ENCODE measurements around the gene BACH2.

BACH2 gene

GRCh38 chr6:90082847-90083246 is 213.8 kb downstream of the BACH2 start:
- Histone ChIP-seq H3K27me3 (ENCODE audit: control insufficient read depth, low read length) (no peaks in the 10 kb centered on the region), H3K9me3 (ENCODE audit: control insufficient read depth, insufficient read depth, low read length) (no peaks in the 10 kb centered on the region), H3K9me2 (replicated peaks; ENCODE audit: control insufficient read depth, low read length) (no peaks in the 10 kb centered on the region), H3K4me3 (ENCODE audit: low read length) (no peak overlapping the region), H4K20me1 (ENCODE audit: control insufficient read depth, insufficient read depth, low read depth, low read length) (peaks cover 45% of the 10 kb centered on the region), H3K27ac (ENCODE audit: low read depth, low read length) (no peak overlapping the region), H3F3A (ENCODE audit: control insufficient read depth, insufficient read depth) (peaks cover 42% of the 10 kb centered on the region), H3K79me2 (ENCODE audit: control insufficient read depth, low read length) (peaks cover 100% of the 10 kb centered on the region), H3K4me1 (ENCODE audit: control insufficient read depth, low read length) (peaks cover 94% of the 10 kb centered on the region), H3K4me2 (ENCODE audit: low read length) (no peak overlapping the region), H3K36me3 (ENCODE audit: control insufficient read depth, low read length) (peaks cover 100% of the 10 kb centered on the region)
- TF ChIP-seq CTCF (IDR thresholded peaks at IDR 0.05; ENCODE audit: low read depth, low read length, poor library complexity, severe bottlenecking), result no peak
- no peak for TF ChIP-seq EZH2phosphoT487 (IDR thresholded peaks at IDR 0.05; ENCODE audit: borderline replicate concordance, low read length)

GRCh38 chr6:90080876-90081481 is 215.7 kb downstream of the BACH2 start:
- H3F3A ChIP-seq (ENCODE audit: control insufficient read depth, insufficient read depth), result peaks cover 38% of the 10 kb centered on the region
- peaks cover 48% of the 10 kb centered on the region for H4K20me1 ChIP-seq (ENCODE audit: control insufficient read depth, insufficient read depth, low read depth, low read length)
- H3K4me2 ChIP-seq (ENCODE audit: low read length), result no peak overlapping the region; the same call in 1 of the 2 replicates
- peaks cover 100% of the 10 kb centered on the region for H3K79me2 ChIP-seq (ENCODE audit: control insufficient read depth, low read length)
- no peaks in the 10 kb centered on the region for H3K9me3 ChIP-seq (ENCODE audit: control insufficient read depth, insufficient read depth, low read length)
- H3K4me3 ChIP-seq (ENCODE audit: low read length), result no peak overlapping the region
- H3K9me2 ChIP-seq (replicated peaks; ENCODE audit: control insufficient read depth, low read length), result no peaks in the 10 kb centered on the region
- H3K4me1 ChIP-seq (ENCODE audit: control insufficient read depth, low read length), result peaks cover 87% of the 10 kb centered on the region
- no peaks in the 10 kb centered on the region for H3K27me3 ChIP-seq (ENCODE audit: control insufficient read depth, low read length)
- TF ChIP-seq EZH2phosphoT487 (IDR thresholded peaks at IDR 0.05; ENCODE audit: borderline replicate concordance, low read length), result no peak
- TF ChIP-seq CTCF (IDR thresholded peaks at IDR 0.05; ENCODE audit: low read depth, low read length, poor library complexity, severe bottlenecking), result no peak
- peaks cover 100% of the 10 kb centered on the region for H3K36me3 ChIP-seq (ENCODE audit: control insufficient read depth, low read length)
- no peak overlapping the region for H3K27ac ChIP-seq (ENCODE audit: low read depth, low read length)

GRCh38 chr6:90079560-90080490 is 216.8 kb downstream of the BACH2 start:
- peaks cover 43% of the 10 kb centered on the region for H3F3A ChIP-seq (ENCODE audit: control insufficient read depth, insufficient read depth)
- H3K9me2 ChIP-seq (replicated peaks; ENCODE audit: control insufficient read depth, low read length), result no peaks in the 10 kb centered on the region
- H3K36me3 ChIP-seq (ENCODE audit: control insufficient read depth, low read length), result peaks cover 100% of the 10 kb centered on the region
- TF ChIP-seq CTCF (IDR thresholded peaks at IDR 0.05; ENCODE audit: low read depth, low read length, poor library complexity, severe bottlenecking), result no peak
- no peak for TF ChIP-seq EZH2phosphoT487 (IDR thresholded peaks at IDR 0.05; ENCODE audit: borderline replicate concordance, low read length)
- no peak overlapping the region for H3K4me3 ChIP-seq (ENCODE audit: low read length)
- H3K27ac ChIP-seq (ENCODE audit: low read depth, low read length), result no peak overlapping the region
- H3K27me3 ChIP-seq (ENCODE audit: control insufficient read depth, low read length), result no peaks in the 10 kb centered on the region
- no peak overlapping the region for H3K4me2 ChIP-seq (ENCODE audit: low read length)
- H4K20me1 ChIP-seq (ENCODE audit: control insufficient read depth, insufficient read depth, low read depth, low read length), result peaks cover 54% of the 10 kb centered on the region
- peaks cover 82% of the 10 kb centered on the region for H3K4me1 ChIP-seq (ENCODE audit: control insufficient read depth, low read length)
- H3K9me3 ChIP-seq (ENCODE audit: control insufficient read depth, insufficient read depth, low read length), result no peaks in the 10 kb centered on the region
- peaks cover 100% of the 10 kb centered on the region for H3K79me2 ChIP-seq (ENCODE audit: control insufficient read depth, low read length)
